HG03025 (cell line): ENCODE data around the gene SELENON.

ENCODE experiments used
- ATAC-seq: cut with Tn5 transposase; IDR thresholded peaks from one replicate; pipeline ENCODE4 v1.9.1; 2021; ENCODE audit warnings: mild to moderate bottlenecking, moderate library complexity; ENCODE audit not compliant: unreplicated experiment, low FRiP score

The SELENON gene

DNA sequence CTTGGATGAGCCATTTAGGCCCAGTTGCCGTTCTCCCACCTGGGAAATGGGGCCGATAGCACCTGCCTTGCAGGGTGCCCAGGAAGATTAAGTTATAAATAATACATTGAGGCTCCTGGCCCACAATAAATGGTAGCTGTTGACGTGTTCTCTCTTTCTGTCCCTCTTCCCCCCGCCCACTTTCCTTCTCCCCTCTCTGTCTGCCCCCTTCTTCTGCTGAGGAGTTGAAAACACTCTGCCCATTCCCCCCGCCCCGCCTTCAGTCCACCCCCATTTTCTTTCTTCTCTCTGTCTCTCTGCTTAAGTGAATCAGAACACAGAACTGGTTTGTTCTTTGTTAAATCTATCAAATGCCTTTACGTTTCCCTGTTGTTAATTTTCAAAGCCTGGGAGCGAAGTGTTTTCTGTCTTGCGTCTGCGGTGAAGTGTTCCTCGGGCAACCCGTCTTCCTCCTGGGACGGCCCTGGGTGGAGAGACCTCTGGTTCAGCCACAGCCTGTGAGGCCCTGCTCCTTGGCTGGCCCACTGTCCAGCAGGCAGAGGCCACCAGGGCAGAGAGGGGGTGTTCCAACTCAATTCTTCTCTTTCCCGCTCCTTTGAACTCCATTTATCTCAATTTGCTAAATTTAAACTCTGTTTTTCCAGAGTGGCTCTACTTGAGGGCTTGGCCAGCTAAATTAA, 29.3 kb upstream of the SELENON start:
- no peak for ATAC-seq

DNA sequence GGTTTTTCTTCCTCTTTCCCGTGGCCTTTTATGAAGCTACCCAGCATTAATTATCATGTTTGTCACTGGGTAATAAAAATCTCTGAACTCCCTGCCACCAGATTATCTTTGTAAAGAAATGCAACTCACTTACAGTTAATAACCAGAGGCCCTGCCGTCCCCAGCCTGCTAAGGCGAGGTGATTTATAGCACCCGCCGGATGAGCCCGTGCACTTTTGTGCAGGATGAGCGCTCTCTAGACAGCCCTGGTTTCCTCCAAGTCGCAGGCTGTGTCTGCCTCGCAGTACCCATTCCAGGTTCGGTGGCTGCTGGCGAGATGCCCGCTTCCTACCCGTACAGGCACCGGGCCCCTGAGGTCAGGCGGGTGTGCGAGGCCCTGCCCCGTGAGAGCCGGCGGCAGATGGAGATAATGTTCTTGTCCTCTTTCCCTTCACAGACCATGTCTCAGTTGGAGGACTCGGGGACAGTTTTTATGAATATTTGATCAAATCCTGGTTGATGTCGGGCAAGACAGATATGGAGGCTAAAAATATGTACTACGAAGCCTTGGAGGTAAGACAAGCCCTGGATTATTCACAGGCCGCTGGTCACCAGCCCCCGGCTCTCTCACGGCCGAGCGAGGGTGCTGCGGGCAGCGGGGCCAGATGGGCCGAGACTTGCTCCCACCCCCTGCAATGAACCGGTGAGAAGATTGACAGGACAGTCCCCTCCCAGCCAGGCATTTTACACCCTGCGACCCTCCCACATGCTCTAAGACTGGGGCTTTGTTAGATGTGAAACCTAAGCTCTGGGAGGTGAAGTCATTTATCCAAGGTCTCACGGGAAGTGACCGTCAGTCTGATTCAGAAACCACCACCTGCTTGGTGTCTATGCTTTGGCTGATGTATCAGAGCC, 28.5 kb upstream of the SELENON start:
- no peak for ATAC-seq

DNA sequence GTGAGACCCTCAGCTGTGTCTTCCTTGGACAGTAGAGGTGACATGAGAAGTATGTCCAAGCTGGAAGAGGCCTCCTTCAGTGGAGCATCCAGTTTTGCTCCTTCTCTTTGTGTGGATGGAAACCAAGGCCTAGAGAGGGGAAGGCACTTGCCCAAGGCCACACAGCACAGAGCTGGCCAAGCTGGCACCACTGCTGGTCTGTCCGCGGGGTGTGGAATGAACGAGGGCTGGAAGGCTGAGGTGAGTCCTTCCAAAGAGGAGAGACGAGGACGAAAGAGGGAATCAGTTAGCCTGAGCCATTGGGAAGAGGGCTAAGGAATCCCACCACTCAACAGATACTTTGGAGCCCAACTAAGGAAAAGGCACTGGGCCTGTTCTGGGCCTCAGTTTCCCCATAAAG, 27.8 kb upstream of the SELENON start:
- ATAC-seq, result no peak

DNA sequence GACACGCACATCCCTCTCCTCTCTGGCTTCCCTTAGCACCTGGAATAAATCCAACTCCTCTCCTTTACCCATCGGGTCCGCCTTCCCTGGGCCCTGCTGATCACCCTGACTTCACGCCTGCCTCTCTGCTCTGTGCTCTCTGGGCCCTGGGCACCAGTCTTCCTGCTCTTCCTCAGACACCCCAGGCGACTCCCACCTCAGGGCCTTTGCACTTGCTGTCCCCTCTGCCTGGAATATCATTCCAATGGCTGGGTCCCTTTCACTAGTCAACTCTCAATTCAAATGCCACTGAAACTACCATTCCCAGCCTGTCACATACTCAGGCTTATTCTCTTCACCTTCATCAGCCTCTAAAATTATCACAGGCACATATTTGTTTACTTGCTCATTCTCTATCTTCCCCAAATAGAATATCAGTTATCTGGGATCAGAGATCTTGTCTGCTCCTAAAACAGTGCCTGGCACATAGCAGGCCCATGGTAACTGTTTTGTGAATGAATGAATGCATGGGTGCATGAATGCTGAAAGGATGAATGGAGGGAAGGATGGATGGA, 27.2 kb upstream of the SELENON start:
- ATAC-seq, result no peak

DNA sequence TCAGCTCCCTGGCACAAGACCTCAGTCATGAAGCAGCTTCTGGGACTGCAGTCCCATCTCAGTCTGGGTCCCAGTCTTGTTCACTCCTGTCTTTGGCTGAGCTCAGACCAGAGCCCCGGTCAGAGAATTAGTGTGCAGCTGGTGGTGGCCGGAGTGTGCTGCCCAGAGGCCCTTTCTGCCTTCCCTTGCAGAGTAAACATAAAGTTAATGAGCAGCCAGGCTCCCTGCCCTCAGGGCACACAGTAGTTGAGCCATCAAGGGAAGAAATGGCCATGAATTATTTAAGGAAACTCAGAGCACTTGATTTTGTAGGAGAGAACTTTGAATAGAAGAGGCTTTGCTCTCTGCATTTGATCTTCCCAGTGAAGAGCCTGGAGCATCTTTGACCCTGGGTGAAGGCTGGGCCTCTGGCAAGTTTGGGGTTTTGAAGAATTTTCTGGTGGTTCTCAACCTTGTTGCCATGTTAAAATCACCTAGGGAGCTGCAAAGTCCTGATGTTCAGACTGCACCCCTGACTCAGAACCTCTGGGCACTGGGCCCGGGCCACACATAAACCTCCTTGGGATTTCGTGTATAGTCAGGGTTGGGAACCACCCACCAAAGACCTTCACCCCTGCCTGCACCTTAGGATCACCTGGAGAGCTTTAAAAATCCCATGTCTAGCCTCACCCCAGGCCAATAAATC, 26.4 kb upstream of the SELENON start:
- ATAC-seq, result no peak

DNA sequence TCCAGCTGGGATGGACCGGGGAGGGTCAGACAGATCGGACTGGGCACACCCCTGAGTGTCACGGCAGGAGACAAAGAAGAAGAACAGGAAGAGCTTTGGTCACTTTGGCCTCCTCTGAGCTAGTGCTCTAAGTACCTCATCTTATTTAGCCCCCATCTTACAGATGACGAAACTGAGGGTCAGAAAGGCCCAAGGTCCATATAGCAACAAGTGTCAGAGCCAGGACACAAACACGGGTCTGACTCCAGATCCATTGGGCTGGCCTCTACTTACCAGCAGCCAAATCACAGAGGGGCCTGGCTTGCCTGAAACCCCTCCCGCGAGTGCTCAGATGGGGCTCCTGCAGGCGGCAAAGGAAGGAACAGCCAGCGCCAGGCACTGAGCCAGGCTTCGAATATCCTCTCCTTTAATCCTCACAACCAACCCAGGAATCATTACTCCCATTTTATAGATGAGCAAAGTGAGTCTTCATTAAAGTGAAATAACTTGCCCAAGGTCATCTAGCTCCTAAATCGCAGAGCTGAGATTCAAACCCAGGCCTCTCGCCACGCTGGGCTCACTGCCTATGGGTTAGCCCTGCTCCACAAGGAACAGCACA, 25.7 kb upstream of the SELENON start:
- no peak for ATAC-seq

DNA sequence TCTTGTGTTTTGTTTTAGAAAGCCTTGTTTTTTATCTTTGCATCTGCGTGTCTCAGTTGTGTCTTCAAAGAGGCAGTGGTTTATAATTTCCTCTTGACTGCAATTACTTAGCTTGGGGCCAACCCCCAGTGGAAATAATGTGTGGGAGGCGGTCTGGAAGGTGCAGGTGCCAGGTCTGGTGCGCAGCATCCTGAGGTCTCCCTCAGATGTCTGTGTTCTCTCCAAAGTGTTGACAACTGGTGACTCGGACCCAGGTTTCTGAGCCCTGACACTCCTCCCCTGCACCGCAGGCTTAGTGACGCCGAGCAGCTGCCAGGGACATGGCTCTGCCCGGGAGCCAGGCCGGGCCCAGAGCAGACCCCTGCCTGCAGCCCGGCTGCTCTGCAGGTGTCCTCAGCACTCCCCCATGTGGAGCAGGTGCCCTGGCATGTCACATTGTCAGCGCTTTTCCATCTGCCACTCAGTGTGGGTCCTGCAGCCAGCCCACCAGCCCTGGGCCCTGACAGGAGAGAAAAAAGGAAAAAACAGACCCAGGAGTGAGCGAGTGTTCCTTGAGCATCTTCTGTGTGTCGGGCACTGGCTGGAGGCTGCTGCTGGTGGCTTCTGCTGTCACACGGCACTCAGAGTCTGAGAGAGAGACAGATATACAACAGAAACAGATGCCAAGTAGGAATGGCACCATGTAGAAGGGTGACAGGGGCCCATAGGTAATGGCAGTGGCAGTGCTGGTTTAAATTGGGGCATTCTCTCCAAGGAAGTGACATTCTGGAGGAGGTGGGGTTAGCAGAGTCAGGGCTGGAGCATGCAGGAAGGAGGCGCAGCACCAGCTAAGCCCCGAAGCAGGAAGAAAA, 24.8 kb upstream of the SELENON start:
- no peak for ATAC-seq

DNA sequence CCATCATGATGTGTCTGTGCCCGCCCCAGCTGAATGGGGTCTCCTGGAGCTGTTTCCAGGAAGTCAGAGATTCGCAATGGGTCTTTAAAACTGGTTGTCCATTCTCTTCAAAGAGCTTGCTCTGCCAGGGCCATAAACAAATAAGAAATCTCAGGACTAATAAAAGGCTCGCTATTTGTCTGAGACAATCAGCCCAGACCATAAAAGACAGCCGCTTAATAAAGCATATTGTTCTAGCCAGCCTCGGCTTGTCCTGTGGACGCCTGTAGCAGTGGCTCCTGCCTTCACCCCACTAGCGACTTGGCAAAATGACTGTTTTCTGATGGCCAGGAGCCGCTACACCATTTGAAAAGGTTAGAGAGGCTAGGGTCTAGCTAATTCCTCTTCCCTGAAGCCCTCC, 20.6 kb upstream of the SELENON start:
- no peak for ATAC-seq

DNA sequence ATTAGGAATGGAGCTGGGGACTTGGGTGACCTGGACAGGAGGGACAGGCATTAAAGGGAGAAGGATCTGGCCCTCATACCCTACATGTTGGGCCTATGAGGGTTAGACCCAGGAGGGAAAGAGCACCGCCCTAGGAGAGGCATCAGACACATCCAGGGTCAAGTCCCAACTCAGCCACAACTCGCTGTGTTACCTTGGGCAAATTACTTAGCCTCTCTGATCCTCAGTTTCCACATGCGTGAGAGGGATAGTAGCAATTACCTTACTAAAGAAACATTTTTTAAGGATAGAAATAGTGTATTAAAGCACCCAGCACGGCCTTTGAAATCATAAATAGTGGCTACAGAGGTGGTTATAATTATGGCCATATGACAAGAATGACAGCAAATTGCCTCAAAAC, 20.1 kb upstream of the SELENON start:
- ATAC-seq, result no peak

DNA sequence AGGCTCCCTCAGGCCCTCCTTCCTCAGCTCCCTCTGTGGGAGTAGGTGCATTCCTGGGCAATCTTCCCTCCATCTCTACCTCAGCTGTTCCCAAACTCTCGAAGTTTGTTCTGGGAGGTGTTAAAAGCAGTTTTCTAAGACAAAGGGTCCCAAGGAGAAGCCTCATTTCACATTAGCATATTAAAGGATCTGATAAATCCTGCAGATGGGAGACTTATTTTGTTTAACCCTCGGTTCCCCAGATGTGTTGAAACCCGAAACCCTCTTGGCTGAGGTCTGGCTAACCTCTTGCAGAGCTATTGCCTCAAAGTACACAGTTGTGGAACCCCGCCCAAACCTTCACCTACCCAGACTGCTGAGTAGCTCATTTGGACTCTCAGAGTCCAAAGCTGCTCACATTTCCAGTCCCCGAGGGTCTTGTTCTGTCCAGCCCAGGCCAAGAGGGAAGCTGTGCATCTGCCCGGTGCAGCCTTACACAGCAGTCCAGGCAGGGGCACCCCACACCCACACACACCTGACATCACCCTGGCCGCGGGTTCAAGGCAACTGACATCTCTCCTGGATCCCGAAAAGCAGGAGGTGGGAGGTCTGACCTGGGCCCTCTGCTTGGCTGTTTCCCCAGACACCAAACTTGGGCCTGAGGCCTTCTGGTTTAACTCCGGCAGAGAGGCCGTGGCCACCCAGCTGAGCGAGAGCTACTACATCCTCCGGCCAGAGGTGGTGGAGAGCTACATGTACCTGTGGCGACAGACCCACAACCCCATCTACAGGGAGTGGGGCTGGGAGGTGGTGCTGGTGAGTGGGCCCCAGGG, 19.5 kb upstream of the SELENON start:
- no peak for ATAC-seq

DNA sequence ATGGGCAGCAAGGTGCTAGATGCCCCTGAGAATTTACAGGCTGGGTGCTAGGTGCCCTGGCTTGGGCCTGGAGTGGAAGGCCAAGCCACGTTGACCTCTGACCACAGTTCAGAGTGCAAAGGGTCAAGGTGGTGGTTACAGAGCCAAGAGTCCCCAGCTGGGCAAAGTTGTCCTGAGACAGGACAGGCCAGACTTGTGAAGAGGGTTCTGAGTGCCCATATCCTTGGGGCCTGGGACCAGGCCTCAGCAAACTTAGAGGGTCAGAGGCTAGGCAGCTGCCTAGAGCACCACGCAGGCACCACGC, 18.9 kb upstream of the SELENON start:
- ATAC-seq, result no peak

DNA sequence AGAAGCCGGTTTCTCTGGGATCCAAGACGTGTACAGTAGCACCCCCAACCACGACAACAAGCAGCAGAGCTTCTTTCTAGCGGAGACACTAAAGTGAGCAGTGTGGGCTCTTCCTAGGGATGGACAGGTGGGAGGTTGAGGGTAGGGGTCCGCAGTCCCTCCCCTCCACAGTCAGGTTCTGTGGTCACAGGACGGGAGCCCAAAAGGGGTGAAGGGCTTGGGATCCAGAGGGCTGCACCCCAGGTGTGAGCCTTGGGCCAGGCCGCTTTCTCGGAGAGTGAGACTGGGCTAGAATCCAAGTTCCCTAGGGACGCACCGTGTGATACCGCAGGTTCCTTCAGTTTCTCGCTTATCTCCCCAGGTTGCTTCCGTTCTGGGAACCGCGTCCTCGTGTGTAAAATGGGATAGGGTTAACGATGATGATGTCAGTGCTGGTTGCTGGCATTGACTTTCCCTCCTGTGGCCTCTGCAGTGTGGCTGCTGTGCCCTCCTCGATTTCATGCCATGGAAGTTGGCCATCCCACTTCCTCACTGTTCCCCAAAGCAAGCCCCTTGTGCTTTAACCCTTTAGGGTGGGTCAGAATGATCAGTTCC, 17.3 kb upstream of the SELENON start:
- ATAC-seq, result no peak

DNA sequence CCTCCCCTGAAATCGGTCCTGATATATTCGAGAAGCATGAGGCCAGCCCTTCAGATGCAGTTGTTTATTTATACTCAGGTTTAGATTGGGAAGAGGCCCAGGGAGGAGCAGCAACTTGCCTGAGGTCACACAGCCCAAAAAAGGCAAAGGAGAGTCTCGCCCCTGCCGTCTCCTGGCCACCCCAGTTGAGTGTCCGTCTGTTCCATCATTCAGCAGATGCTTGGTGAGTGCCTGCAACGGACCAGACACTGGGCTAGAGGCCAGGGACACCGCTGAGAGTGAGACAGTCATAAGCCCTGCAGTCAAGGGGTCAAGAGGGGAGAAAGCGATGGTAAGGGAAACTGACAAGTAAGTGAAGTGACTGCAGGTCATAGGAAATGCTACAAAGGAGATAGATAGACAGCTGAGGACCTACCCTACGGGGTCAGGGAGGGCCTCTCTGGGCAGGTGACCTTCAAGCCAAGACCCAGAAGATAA, 15.4 kb upstream of the SELENON start:
- ATAC-seq, result no peak

DNA sequence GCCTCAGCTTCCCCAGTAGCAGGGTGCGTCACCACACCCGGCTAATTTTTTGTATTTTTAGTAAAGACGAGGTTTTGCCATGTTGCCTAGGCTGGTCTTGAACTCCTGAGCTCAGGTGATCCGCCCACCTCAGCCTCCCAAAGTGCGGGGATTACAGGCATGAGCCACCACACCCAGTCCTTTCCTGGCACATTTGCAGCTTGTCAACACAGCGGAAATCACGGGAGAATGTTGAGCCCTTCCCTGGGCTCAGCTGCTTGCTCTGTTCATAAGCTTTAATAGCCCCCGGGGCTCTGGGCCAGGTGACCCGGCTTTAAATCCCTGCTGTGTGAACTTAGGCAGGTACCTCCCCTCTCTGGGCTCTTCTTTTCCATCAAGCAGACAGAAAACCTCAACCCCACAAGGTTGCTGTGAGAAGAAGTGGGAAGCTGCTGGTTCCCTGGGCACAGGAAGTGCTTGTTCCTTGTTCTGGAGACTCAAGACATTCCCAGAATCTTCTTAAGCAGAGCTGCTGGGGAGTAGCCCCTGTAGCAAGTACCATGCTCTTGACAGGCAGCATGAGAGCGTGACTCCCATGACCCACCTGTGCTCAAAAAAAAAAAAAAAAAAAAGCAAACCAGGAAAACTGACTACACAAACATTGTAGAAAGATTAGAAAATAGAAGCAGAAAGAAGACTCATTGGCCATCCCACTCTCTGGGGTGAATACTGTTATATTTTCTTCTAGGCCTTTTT, 14.5 kb upstream of the SELENON start:
- ATAC-seq, result no peak

DNA sequence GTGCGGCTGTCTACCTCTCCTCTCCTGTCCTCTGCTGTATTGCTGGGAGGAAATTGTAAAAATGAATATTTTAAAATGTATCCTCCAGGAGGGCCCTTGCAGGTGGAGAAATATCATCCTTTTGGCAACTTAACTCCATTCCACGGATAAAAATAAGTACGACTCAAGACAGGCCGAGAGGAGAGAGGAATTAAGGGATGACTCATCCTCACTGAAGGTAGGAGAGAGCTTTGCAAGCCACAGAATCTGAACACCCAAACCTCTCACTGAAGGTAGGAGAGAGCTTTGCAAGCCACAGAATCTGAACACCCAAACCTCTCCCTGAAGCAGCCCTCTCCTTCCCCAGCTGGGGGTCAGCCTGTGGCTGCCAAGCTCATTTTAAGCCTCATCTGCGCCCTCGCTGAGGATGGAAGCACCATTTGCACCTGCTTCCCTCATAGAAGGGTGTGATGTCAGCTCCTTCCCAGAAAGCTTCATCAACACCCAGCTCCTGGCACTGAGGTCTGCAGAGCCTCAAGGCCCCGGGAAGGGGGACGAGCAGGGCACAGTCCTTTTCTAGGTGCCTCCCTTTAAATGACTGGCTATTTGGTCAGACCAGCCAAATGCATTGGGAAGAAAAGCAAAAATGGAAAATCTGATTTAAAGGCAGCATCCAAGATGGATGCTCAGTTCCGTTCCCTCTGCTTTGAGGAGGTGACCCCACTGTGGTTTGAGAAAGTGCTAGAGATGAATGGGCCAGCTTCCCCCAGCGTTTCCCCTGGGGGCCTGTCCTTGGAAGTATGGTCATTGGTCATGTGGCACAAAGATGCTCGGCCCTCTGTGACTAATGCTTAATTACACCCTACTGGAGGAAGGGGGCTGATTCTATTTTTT, 12.9 kb upstream of the SELENON start:
- ATAC-seq, result no peak

DNA sequence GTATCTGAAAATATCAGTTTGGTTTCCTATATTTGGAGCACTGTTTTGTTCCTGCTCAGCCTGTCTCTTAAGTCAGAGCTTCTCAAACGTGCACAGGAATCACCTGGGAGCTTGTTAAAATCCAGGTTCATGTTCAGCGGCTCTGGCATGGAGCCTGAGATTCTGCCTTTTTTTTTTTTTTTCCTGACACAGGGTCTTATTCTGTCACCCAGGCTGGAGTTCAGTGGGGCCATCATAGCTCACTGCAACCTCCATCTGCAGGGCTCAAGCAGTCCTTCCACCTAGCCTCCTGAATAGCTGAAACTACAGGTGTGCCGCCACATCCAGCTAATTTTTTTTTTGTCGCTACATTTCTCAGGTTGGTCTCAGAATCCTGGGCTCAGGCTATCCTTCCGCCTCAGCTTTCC, 12.2 kb upstream of the SELENON start:
- no peak for ATAC-seq

DNA sequence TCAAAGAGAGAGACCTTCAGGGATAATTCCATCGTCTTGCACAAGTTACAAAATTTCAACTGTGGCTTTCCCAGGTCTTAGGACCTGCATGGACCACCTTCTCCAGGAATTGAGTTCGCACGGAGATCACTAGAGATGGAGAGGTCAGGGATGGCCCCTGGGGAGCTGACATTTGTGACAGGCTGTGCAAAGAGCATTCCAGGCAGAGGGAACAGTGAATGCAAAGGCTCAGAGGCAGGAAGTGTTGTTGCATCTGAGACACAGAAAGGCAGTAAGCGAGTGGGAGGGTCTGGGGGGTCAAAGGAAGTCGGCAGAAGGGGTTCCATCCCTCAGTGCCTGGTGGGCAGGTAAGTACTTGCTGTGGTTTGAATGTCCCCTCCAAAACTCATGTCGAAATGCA, 9.5 kb upstream of the SELENON start:
- ATAC-seq, result no peak
